Stimulated activated CD4-positive, alpha-beta T cell treated with anti-CD3 and anti-CD28 coated beads, Interleukin-1b, Interleukin-23, amount 100 ng/mL, for 48 hours (primary cell): Measurements from ENCODE around the gene LDLRAP1.

ENCODE experiments used
- DNase-seq: peaks from one replicate; pipeline ENCODE4 v3.0.0-alpha.2; 2020

Gene LDLRAP1

GRCh38 chr1:25524568-25525360, 18.6 kb upstream of the LDLRAP1 start:
- DNase-seq: no peak

DNA sequence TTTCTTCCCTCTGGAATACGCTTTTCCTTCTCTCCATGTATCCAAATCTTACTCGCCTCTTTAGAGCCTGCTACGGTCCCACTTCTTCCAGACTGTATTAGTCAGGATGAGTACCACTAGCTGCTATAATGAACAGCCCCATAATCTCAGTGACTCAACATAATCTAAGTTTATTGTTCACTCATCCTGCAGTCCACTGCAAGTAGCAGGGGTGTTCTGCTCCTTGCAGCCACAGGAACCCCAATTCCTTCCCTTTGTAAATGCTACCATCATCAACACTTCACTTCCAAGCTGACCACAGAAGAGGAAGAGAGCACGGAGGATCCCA, 18.1 kb upstream of the LDLRAP1 start:
- DNase-seq: no peak

DNA sequence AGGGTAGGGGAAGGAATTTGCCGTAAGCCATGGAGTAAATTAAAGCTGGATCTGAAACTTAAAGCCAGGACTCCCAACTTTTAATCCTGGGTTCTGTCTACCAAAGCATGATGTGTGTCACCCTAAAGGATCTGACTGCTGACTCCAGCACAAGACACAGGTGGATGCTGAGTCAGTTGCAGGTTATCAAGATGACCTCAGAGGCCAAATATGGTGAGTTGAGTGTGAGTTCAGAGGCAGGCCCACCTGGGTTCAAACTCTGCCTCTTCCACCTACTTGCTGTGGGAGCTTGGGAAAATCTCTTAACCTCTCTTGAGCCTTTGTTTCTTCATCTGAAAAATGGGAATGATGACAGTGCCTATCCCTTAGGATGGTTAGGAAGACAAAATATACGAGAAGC, 16.7 kb upstream of the LDLRAP1 start:
- no peak for DNase-seq

- DNase-seq: no peak
Observed at GRCh38 chr1:25527226-25527846, 16.1 kb upstream of the LDLRAP1 start.

DNA sequence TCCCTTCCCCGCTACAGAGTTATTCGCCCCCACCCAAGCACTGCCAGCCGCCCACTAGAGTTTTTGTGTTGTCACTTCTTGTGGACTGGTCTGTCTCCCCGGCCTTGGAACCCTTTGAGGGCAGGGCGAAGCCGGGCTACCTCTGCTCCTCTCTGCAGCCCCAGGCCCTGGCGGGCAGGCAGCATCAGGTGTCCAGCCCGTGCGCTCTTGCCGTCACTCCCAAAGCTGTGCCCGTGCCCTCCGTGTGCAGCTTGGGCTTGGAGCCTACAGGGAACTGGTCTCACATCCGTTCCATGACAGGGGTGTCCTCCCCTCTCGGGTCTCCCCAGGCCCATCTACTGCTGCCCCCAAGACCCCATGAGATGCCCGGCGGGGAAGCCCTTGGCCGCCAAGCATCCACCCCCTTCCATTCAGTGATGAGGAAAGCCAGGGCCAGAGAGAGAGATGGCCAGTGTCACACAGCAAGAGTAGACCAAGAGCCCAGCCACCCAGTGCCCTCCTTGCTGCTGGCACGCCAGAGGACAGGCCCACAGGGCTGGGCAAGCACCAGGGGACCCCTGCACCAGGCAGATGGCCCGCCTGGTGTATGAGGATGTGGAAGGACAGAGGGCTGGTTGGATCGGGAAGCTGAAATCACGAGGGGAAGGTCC, 15.3 kb upstream of the LDLRAP1 start:
- no peak for DNase-seq

- no peak for DNase-seq
Observed at GRCh38 chr1:25528881-25529517, 14.4 kb upstream of the LDLRAP1 start.

DNA sequence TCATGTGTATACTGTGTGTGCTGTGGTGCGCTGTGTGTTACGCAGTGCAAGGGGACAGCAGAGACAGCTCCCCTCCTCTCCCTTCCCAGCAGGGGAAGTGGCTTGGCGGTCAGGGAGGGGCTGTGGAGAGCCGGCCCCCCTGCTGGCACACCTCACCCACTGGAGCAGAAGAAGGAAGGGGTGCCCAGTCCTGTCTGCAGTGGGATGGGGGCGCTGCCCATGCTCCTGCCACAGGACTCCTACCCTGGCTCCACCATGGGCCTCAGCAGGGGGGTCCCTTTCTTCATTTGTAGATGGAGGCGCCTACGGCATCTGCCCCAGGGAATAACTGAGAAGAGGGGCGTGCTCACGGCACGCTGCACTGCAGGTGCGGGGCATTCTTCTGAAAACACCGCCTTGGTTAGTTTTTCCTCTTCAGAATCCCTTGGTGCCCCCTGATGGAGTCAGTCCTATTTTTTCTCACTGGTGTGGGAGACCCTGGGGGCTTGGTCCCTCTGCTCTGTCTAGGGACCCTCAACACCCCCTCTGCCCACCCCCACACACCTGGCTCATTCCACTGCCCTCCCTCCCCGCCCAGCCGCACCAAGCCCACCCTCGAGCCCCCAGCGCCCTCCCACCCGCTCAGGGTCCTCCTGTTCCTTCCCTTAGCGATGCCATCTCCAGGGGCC, 13.8 kb upstream of the LDLRAP1 start:
- no peak for DNase-seq

GRCh38 chr1:25530186-25531081, 13.0 kb upstream of the LDLRAP1 start:
- DNase-seq: no peak

GRCh38 chr1:25531082-25531461, 12.3 kb upstream of the LDLRAP1 start:
- no peak for DNase-seq

DNA sequence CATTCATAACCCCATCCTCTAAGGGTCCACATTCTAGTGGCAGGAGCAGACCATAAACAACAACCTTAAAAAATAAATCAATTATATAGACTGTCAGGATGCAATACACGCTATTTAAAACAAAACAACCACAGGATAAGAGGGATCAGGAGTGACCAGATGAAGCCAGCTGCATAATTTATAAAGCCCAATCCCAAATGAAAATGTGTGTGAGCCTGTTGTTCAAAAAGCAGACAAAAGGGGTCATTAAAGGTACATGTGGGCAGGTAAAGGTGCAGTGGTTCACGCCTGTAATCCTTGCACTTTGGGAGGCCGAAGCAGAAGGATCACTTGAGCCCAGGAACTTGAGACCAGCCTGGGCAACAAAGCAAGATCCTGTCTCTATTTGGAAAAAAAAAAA, 10.4 kb upstream of the LDLRAP1 start:
- DNase-seq: no peak

GRCh38 chr1:25533775-25534409, 9.5 kb upstream of the LDLRAP1 start:
- DNase-seq: no peak

DNA sequence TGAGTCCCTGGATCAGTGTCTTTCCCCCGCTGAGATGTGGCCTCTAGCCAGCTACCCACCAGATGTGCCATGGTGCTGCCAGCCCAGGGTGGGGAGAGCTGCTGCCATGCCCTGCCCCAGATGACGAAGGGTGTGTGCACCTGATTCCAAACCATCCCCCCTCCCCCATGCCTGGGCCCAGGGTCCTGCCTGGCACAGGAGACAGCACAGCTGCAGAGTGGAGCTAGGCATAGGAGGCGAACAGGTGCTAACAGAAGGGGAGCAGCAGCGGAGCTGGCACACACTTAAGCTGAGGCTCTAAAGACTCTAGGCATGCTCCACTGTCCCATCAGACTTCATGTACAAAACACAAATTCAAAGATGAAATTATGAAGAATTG, 9.0 kb upstream of the LDLRAP1 start:
- no peak for DNase-seq

- DNase-seq: no peak
Observed at GRCh38 chr1:25536124-25536523, 7.3 kb upstream of the LDLRAP1 start.

DNA sequence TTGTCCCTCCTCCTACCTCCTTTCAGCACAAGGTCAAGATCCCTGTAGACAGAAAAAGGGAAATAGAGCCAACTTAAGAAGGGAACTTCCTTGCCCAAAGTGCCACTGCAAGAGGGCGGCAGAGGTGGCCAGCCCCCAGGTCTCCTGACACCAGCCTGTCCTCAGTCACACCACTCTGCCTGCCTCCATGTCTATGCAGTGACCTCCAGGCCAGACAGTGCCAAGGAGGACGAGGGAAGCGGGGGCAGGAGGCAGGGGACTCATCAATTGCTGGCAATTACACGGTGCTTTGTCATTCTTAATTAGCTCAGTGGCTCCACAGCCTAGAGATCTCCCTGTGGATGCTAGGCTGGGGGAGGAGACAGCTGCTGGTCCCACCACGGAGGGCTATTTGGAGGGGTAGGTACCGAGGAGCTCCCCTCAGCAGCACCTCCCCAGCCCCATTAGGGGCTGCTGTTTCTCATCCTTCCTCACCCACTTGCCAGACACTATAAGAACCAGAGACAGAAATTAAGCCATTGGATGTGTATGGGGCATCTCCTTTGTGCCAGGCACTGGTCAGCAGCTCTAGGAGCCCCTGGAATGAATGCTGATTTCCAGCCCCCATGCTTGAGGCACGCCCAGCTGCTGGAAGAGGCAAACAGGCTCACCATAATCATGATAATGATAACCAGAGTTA, 6.1 kb upstream of the LDLRAP1 start:
- DNase-seq: no peak

DNA sequence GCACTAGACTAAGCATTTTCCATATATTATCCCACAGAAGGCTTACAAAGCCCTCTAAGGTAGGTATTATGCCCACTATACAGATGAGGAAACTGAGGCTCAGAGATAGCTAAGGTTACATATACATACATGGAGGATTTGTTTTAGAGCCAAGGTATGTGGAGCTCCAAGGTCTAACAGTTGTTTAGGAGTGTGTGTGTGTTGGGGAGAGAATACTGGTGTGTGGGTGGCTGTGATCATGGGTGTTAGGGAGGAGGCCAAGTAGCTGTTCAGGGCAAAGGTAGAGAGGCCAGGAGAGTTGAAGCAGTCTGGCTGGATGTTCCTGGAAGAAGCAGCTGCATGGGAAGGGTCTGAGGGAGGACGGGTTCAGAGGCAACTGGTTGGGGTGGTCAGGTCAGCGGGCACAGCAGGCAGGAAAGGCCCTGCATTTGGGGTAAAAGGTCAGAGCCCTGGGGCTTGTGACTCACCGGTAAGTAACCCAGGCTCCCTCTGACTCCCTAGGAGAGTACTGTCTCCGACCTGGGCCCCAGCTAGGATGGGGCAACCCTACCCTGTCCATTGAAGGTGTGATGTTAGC, 5.1 kb upstream of the LDLRAP1 start:
- no peak for DNase-seq

GRCh38 chr1:25540750-25541342, 2.6 kb upstream of the LDLRAP1 start:
- no peak for DNase-seq

- no peak for DNase-seq
Observed at GRCh38 chr1:25541425-25541824, 2.0 kb upstream of the LDLRAP1 start.

DNA sequence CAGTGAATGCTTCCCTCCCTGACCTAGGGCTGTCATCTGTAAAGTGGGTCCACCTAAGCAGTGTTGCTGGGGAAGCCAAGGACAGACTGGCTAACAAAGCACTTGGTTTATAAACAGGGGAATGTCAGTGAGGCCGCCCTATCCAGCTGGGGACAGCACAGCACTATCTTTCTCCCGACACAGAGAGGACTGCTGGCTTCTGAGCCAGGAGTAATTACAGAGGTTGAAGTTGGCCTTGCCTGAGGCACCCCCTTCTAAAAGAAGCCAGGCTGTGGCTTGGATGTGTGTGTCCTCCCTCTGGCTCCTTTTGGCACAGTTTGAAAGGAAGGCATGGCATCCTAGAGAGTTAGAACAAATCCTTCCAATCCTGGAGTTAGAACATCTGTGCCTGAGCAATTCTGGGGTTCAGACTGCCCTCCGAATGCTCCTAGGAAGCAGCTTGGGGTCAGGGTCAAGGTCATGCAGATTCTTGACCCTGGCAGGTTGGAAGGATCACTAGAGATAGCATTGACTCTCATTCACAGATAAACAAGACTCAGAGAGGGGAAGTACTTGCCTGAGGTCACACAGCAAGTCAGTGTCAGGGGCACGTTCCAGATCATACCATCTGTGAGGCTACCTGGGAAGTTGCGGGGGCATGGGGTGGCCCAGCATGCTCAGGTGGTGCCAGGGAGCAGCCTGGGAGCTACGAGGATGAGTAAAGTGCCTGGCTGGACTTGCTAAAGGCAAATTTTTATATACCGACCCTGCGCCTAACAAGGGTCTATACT, 1.3 kb upstream of the LDLRAP1 start:
- no peak for DNase-seq

GRCh38 chr1:25543005-25543424, 391 bp upstream of the LDLRAP1 start:
- DNase-seq: no peak
